Measurements from ENCODE around the gene HIP1.
"Not testable (repeated sequence)": the region's sequence is repeated elsewhere in the genome, so short reads cannot be mapped to it uniquely, and the experiment has no call there.

Gene HIP1

GRCh38 chr7:75608451-75609122, 130.2 kb downstream of the HIP1 start:
- DNase-seq, result no peak

- no peak for DNase-seq
Measured at GRCh38 chr7:75604408-75604807, 134.3 kb downstream of the HIP1 start.

GRCh38 chr7:75602831-75603230, 135.9 kb downstream of the HIP1 start:
- not testable (repeated sequence) for DNase-seq

GRCh38 chr7:75601539-75601938, 137.2 kb downstream of the HIP1 start:
- DNase-seq, result no peak

GRCh38 chr7:75600748-75601147, 138.0 kb downstream of the HIP1 start:
- DNase-seq, result not testable (repeated sequence)

- peak; percentile 79 for DNase-seq
Measured at GRCh38 chr7:75599244-75599781, 139.4 kb downstream of the HIP1 start.

- no peak for DNase-seq
Measured at GRCh38 chr7:75596727-75597614, 141.8 kb downstream of the HIP1 start.

- DNase-seq, result no peak
Measured at GRCh38 chr7:75595766-75596165, 143.0 kb downstream of the HIP1 start.

- not testable (repeated sequence) for DNase-seq
Measured at GRCh38 chr7:75593500-75594184, 145.1 kb downstream of the HIP1 start.

- no peak for DNase-seq
Measured at GRCh38 chr7:75591467-75592255, 147.1 kb downstream of the HIP1 start.

GRCh38 chr7:75590373-75591005, 148.3 kb downstream of the HIP1 start:
- no peak for DNase-seq

- no peak for DNase-seq
Measured at GRCh38 chr7:75584354-75584753, 154.4 kb downstream of the HIP1 start.

- DNase-seq, result no peak
Measured at GRCh38 chr7:75583255-75583654, 155.5 kb downstream of the HIP1 start.

GRCh38 chr7:75579899-75580298, 158.8 kb downstream of the HIP1 start:
- DNase-seq, result no peak

- DNase-seq, result no peak
Measured at GRCh38 chr7:75578081-75578480, 160.7 kb downstream of the HIP1 start.

GRCh38 chr7:75575488-75576121, 163.1 kb downstream of the HIP1 start:
- DNase-seq, result no peak

GRCh38 chr7:75573477-75574019, 165.2 kb downstream of the HIP1 start:
- no peak for DNase-seq

- no peak for DNase-seq
Measured at GRCh38 chr7:75572814-75573213, 165.9 kb downstream of the HIP1 start.

GRCh38 chr7:75572396-75572795, 166.3 kb downstream of the HIP1 start:
- DNase-seq, result no peak

- DNase-seq, result no peak
Measured at GRCh38 chr7:75571209-75571608, 167.5 kb downstream of the HIP1 start.

All from left hindlimb (tissue), 1 donor.